ENCODE data around the gene NKAPD1. TPM values are rescaled to one million over a fixed set of nuclear protein-coding genes. Genes with fewer than 3 reads are reported as not detected.
A peak's percentile ranks its signal among the peaks of the same experiment; 100 is the strongest.

NKAPD1 gene
- total and polyA plus RNA-seq, 10 of the 15 experiments (the other 5 are each of a cell fraction or from before 2014, with no cell fraction given) = 9.6 to 43.3 (median 19.2) TPM

- TF ChIP-seq CUX1 (IDR thresholded peaks at IDR 0.05; ENCODE audit: insufficient replicate concordance, low read depth, low read length) (no peak), ATF7 (IDR thresholded peaks at IDR 0.05; ENCODE audit: low read depth) (peak; percentile 78), RUNX3 (IDR thresholded peaks at IDR 0.05; ENCODE audit: low read length) (peak; percentile 89), BACH1 (IDR thresholded peaks at IDR 0.05; ENCODE audit: borderline replicate concordance) (0 out of 2 replicates have a peak, but pooled peaks have one; percentile 52), TARDBP (IDR thresholded peaks at IDR 0.05; ENCODE audit: borderline replicate concordance) (no peak), ZNF687 (IDR thresholded peaks at IDR 0.05) (no peak), STAT3 (IDR thresholded peaks at IDR 0.05; ENCODE audit: low read depth, low read length) (no peak), MYB (IDR thresholded peaks at IDR 0.05; ENCODE audit: borderline replicate concordance, low read depth, low read length) (peak; percentile 33; the same call in 1 of the 2 replicates), MEF2B (IDR thresholded peaks at IDR 0.05; ENCODE audit: partially characterized antibody, poor library complexity, severe bottlenecking) (peak; percentile 56), ASH2L (IDR thresholded peaks at IDR 0.05; ENCODE audit: borderline replicate concordance, low read depth) (no peak), MEF2A (IDR thresholded peaks at IDR 0.05; ENCODE audit: insufficient read depth, low read depth, low read length) (no peak), BCL3 (IDR thresholded peaks at IDR 0.05; ENCODE audit: borderline replicate concordance, insufficient read depth, low read depth, low read length, poor library complexity, severe bottlenecking) (no peak), EP300 (IDR thresholded peaks at IDR 0.05; ENCODE audit: borderline replicate concordance in 1 of 2, control insufficient read depth in 1 of 2, low read depth in 2 of 2, low read length in 2 of 2) (no peak), HSF1 (IDR thresholded peaks at IDR 0.05; ENCODE audit: low read depth, low read length) (0 out of 2 replicates have a peak, but pooled peaks have one; percentile 45), MTA2 (IDR thresholded peaks at IDR 0.05; ENCODE audit: low read depth) (no peak), JUND (IDR thresholded peaks at IDR 0.05; ENCODE audit: low read depth, low read length) (no peak)
Observed at GRCh38 chr11:112073941-112074811, at the start of gene NKAPD1, which contains the start of gene PIH1D2 (continued).

All from GM12878 (cell line).